Measurements from ENCODE around the gene COPS9.

The COPS9 gene

DNA sequence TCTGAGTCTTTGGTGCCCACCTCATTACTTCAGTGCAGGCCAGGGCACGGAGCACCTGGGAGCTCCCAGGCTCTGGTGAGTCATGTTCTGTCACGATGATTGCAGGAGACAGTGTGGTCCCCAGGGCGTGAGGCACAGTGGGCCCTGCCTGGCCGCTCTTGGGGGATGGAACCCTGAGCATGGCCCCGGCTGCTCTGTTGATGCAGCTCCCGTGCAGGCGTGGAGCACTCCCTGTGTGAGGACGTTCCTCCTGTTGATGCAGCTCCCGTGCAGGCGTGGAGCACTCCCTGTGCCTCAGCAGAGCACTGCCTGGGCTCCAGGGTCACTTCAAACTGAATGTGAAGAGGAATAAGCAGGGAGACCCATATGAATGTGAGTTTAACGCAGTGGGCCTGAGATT is 30.1 kb downstream of the COPS9 start:
- DNase-seq, result no peak

GRCh38 chr2:240103136-240103535 is 33.0 kb downstream of the COPS9 start:
- DNase-seq, result no peak

GRCh38 chr2:240098349-240098748 is 37.8 kb downstream of the COPS9 start:
- DNase-seq, result no peak

DNA sequence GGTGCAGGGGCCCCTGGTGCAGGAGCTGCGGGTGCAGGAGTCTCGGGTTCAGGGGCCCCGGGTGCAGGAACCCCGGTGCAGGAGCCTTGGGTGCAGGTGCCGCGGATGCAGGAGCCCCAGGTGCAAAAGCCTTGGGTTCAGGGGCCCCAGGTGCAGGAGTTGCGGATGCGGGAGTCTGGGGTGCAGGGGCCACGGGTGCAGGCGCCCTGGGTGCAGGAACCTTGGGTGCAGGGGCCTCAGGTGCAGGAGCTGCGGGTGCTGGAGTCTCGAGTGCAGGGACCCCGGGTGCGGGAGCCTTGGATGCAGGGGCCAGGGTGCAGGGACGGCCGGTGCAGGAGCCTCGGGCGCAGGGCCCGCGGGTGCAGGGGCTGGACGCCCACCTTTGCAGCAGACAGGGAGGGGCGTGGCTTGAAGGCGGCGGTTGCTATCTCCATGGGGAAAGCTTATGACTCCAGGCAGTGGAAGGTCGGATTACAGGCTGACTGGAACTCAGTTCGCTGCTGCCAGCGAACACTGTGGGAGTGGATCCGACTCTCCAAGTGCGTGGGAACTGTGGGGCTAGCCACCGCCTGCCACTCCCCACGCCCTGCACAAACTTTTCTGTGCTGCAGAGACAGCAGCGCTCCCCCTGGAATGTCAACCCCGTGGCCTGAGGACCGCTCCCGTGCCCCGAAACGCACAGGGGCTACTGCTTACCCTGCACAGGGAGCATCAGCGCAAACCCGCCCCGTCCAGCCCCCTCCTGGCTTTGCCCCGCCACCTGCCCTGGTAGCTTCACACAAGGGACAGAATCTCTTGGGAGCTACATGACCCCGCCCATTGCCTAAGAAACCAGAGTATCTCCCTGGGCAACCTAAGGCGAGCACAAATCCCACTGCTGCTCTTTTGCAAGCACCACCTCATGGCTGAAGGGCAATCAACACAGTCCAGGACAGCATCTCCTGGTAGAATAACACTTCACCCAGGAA is 40.3 kb downstream of the COPS9 start:
- DNase-seq, result no peak

GRCh38 chr2:240089306-240089705 is 46.8 kb downstream of the COPS9 start:
- no peak for DNase-seq

DNA sequence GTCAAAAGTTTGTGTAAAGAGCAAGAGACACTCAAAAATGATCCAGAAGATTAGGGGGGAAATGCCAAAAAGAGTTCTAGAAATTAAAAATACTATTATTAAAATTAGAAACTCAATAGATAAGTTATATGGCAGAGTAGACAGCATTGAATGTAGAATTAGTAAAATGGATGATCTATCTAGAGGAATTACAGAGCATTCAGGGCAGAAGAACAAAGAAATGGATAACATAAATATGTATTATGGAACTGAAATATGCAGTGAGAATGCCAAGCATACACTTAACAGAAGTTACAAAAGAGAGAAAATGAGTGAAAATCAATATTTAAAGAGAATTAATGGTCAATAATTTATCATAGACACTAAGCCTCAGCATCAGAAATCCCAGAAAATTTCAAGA is 49.5 kb downstream of the COPS9 start:
- no peak for DNase-seq
